MCF 10A (cell line): ENCODE results near the gene HTR2B. TPM values are rescaled to one million over a fixed set of nuclear protein-coding genes. Genes with fewer than 3 reads are reported as not detected.
"Not testable (repeated sequence)": the region's sequence is repeated elsewhere in the genome, so short reads cannot be mapped to it uniquely, and the experiment has no call there.

ENCODE experiments used
- BruUV-seq: library from RNA; stranded (reverse); fragments of 400-500 nt; replicated peaks from 2 replicates; lab custom pipeline; 2021; lab: Mats Ljungman, UMichigan
- CTCF ChIA-PET: fragments of 300-600 bp; sonication (Branson Sonifier 250); formaldehyde crosslinking; extraction: SDS; loops from one replicate; lab custom pipeline; 2021; ENCODE audit warnings: antibody characterized with exemption, inconsistent platforms; lab: Yijun Ruan, JAX
- POLR2A ChIA-PET: fragments of 300-600, 350-650 bp; sonication (Branson Sonifier 250); formaldehyde crosslinking; extraction: SDS; loops from one replicate; lab custom pipeline; 2020; ENCODE audit warnings: antibody characterized with exemption, inconsistent platforms; lab: Yijun Ruan, JAX
- DNase-seq: peaks from one replicate; pipeline ENCODE4 v3.0.0-alpha.2; 2018; ENCODE audit not compliant: unreplicated experiment
- H3K27ac Mint-ChIP-seq: one replicate; pipeline ENCODE4 v1.8.0; 2022; ENCODE audit warnings: mild to moderate bottlenecking, low read depth, mixed read lengths; ENCODE audit not compliant: unreplicated experiment
- H3K27me3 Mint-ChIP-seq: one replicate; pipeline ENCODE4 v1.8.0; 2022; ENCODE audit warnings: mixed read lengths; ENCODE audit not compliant: insufficient read depth, unreplicated experiment
- H3K36me3 Mint-ChIP-seq: one replicate; pipeline ENCODE4 v1.8.0; 2022; ENCODE audit warnings: mild to moderate bottlenecking, moderate library complexity, mixed read lengths; ENCODE audit not compliant: insufficient read depth, unreplicated experiment
- H3K4me1 Mint-ChIP-seq: one replicate; pipeline ENCODE4 v1.8.0; 2022; ENCODE audit warnings: mixed read lengths; ENCODE audit not compliant: insufficient read depth, unreplicated experiment
- H3K4me3 Mint-ChIP-seq: one replicate; pipeline ENCODE4 v1.8.0; 2022; ENCODE audit warnings: mild to moderate bottlenecking, moderate library complexity, mixed read lengths; ENCODE audit not compliant: unreplicated experiment
- H3K9me3 Mint-ChIP-seq: one replicate; pipeline ENCODE4 v1.8.0; 2022; ENCODE audit warnings: mixed read lengths; ENCODE audit not compliant: unreplicated experiment
- CTCF ChIP-seq: fragments of 200-600 bp; IDR thresholded peaks from one replicate; pipeline ENCODE4 v1.8.0; 2022; ENCODE audit warnings: antibody characterized with exemption, mild to moderate bottlenecking; ENCODE audit not compliant: unreplicated experiment
- intact Hi-C: fragments of 100-400 bp; cut with micrococcal nuclease; formaldehyde crosslinking; loops from 2 replicates; pipeline ENCODE4 v1.14.1; 2022
- total RNA-seq: library from RNA; stranded (reverse); gene quantifications from 2 replicates; pipeline ENCODE4 v1.2.3, GENCODE V29; 2022

The HTR2B gene
- total RNA-seq, 1 experiment from 2014 or later: not detected

DNA sequence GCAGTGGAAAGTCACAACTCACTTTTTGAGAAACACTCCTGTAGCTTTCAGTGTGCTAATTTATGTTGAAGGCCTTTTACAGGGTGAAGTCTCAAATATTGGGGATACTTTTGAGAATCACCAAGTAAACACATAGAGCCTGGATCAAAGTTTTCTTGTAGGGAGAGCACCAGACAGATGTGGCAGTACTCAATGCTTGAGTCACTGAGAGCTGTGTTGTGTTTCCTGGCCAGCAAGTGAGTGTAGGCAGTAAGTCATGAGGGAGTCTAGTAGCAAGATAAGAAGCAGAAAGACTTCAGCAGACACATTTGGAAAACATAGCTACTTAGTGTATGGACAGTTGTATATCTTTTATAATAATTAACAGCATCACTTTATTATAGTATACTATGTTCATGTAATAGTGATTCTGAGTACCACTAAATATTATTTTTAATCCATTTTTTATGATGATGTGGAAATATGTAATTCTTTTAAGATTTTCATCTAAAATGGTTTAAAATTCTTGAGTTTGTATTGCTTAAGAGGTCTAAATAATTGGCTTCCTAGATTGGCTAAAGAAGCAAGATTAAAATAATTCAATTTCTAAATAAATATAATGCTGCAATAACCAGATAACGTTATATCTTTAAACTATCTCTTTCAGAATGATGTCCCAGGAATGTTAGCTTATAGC lies 55.3 kb downstream of the HTR2B start:
- Mint-ChIP-seq H3K4me1 (peaks cover 12% of the 10 kb centered on the region), H3K9me3 (no peaks in the 10 kb centered on the region), H3K27me3 (no peaks in the 10 kb centered on the region), H3K36me3 (peaks cover 66% of the 10 kb centered on the region), H3K4me3 (no peak overlapping the region), H3K27ac (no peak overlapping the region)
- DNase-seq: no peak
- CTCF ChIA-PET: interaction anchor here (0.6 to 0.8 kb wide), 5 partner anchors 10 to 495 kb away, joined by 3 to 6 read pairs (median 3); no protein-coding TSS in a partner anchor
- no TSS peak for BruUV-seq
- TF ChIP-seq CTCF: no peak
- POLR2A ChIA-PET: interaction anchor here (0.8 to 1.5 kb wide), 2 partner anchors 12 to 213 kb away, joined by 3 to 9 read pairs; partner anchors contain the start of gene PSMD1
- intact Hi-C loops: no loop called here

DNA sequence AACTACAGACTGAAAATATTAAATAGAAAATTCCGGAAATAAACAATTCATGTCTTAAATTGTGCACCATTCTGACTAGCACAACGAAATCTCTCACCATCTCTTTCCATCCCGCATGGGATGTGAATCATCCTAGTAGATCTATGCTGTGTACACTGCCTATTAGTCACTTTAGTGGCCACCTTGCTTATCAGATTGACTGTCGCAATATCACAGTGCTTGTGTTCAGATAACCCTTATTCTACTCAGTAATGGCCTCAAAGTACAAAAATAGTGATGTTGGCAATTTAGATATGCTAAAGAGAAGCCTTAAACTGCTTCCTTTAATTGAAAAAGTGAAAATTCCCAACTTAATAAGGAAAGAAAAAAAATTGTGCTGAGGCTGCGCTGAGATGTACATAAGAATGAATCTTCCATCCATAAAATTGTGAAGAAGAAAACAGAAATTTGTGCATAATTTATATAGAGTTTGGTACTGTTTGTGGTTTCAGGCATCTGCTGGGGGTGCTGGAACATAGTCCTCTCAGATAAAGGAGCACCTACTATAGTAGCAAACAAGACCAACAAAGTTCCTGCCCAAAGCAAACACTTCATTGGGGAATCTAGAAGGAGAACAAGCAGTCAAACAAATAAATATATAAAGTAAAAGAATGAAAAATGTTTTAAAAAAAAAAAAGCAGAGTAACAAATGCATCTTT lies 56.2 kb downstream of the HTR2B start:
- Mint-ChIP-seq H3K4me1 (peaks cover 12% of the 10 kb centered on the region), H3K27me3 (no peaks in the 10 kb centered on the region), H3K27ac (no peak overlapping the region), H3K9me3 (no peaks in the 10 kb centered on the region), H3K4me3 (no peak overlapping the region), H3K36me3 (peaks cover 69% of the 10 kb centered on the region)
- ChIA-PET CTCF (interaction anchor here (0.6 to 0.8 kb wide), 4 partner anchors 10 to 125 kb away, joined by 3 to 6 read pairs (median 3); no protein-coding TSS in a partner anchor), POLR2A (interaction anchor here (0.8 to 1.5 kb wide), 2 partner anchors 11 to 212 kb away, joined by 3 to 9 read pairs; partner anchors contain the start of gene PSMD1)
- no peak for TF ChIP-seq CTCF
- BruUV-seq: no TSS peak
- peak; percentile 30 for DNase-seq
- intact Hi-C loops: no loop called here

- H3K27me3 Mint-ChIP-seq, H3K27ac Mint-ChIP-seq, BruUV-seq, H3K4me3 Mint-ChIP-seq, H3K9me3 Mint-ChIP-seq, intact Hi-C loops, DNase-seq: not testable (repeated sequence)
- Mint-ChIP-seq H3K36me3 (peaks cover 70% of the 10 kb centered on the region), H3K4me1 (peaks cover 12% of the 10 kb centered on the region)
- ChIA-PET CTCF (interaction anchor here (0.6 to 1.0 kb wide), 3 partner anchors 10 to 1633 kb away, joined by 3 to 5 read pairs (median 4); partner anchors contain the start of gene PSMD1), POLR2A (interaction anchor here (1.5 kb wide), 1 partner anchor 9 kb away, joined by 4 read pairs; no protein-coding TSS in a partner anchor)
Observed at GRCh38 chr2:231067531-231067930, 57.3 kb downstream of the HTR2B start.

DNA sequence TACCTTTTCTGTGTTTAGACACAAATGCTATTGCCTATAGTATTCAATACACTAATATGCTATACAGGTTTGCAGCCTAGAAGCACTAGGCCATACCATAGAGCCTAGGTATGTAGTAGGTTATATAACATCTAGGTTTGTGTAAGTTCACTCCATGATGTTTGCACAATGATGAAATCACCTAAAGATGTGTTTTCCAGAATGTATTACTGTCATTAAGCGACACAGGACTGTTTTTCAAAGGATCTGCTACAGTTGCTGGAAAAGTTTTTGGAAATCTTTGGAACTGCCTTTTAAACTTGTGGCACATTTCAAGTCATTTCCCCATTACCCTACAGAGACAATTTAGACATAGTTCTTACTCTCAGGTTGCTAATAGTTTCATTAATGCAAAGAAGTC lies 58.9 kb downstream of the HTR2B start:
- no TSS peak for BruUV-seq
- CTCF ChIA-PET: no interaction called here
- Mint-ChIP-seq H3K9me3 (no peaks in the 10 kb centered on the region), H3K36me3 (peaks cover 77% of the 10 kb centered on the region), H3K27me3 (no peaks in the 10 kb centered on the region), H3K27ac (no peak overlapping the region), H3K4me3 (no peak overlapping the region), H3K4me1 (peaks cover 12% of the 10 kb centered on the region)
- no peak for TF ChIP-seq CTCF
- no peak for DNase-seq
- POLR2A ChIA-PET: no interaction called here
- intact Hi-C loops: no loop called here
